ENCODE results near the gene ARRB1.

The ARRB1 gene

DNA sequence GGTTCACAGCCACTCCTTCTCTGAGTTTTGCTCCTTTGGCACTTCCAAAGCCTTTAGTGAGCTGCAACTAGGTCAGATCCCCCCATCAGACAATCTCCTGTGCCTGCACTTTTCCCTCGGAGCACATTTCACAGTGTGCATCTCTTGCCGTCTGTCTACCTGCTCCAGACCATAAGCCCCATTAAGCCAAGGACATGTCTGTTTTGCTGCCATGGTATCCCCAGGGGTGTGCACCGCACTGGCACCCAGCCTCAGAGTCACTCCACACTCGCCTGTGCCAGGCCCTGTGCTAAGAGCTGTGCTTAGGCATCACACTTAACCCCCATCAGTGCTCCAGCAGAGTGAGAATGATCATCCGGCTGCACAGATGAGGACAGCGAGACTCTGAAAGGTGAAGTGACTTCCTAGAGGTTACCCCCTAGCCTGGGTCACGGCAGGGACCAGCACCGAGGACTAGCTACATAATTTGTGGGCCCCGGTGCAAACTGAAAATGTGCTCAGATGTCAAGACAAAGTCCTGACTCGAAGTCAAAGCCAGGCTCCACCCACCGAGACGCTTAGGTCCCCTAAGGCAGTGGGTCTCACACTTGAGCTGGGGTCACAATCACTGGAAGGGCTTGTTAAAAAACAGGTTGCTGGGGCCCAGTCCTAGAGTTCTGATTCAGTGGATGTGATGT, 33.9 kb downstream of the ARRB1 start:
- no peak overlapping the region for H3K4me3 ChIP-seq (ENCODE audit: low read depth, low read length)
- no peak for TF ChIP-seq MYC (IDR thresholded peaks at IDR 0.05; ENCODE audit: low read depth, low read length)
- TF ChIP-seq, protein P1, sequence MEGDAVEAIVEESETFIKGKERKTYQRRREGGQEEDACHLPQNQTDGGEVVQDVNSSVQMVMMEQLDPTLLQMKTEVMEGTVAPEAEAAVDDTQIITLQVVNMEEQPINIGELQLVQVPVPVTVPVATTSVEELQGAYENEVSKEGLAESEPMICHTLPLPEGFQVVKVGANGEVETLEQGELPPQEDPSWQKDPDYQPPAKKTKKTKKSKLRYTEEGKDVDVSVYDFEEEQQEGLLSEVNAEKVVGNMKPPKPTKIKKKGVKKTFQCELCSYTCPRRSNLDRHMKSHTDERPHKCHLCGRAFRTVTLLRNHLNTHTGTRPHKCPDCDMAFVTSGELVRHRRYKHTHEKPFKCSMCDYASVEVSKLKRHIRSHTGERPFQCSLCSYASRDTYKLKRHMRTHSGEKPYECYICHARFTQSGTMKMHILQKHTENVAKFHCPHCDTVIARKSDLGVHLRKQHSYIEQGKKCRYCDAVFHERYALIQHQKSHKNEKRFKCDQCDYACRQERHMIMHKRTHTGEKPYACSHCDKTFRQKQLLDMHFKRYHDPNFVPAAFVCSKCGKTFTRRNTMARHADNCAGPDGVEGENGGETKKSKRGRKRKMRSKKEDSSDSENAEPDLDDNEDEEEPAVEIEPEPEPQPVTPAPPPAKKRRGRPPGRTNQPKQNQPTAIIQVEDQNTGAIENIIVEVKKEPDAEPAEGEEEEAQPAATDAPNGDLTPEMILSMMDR (IDR thresholded peaks at IDR 0.05; ENCODE audit: low read depth, low read length): no peak
- TF ChIP-seq POLR2A (IDR thresholded peaks at IDR 0.05; ENCODE audit: extremely low read depth, insufficient read length): no peak
- TF ChIP-seq, protein P2, sequence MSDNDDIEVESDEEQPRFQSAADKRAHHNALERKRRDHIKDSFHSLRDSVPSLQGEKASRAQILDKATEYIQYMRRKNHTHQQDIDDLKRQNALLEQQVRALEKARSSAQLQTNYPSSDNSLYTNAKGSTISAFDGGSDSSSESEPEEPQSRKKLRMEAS (IDR thresholded peaks at IDR 0.05; ENCODE audit: low read depth, low read length): no peak
- no peak for DNase-seq (ENCODE audit: low read depth)

DNA sequence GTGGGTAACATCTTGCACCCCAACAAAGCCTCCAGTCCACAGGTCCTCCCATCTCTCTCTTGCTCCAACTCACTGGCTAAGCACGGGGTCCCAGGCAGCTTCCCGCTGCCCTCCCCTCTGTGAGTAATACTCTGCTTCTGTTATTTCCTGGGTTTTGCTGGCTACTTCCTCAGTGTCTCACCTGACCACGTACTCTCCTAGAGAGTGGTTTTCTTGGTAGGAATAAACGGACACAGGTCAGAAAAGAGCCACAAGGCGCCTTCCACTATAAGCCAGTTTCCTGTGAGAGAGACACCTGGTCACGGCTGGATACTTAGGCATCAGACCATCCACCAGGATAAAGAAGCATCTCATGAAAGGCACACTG, 36.0 kb downstream of the ARRB1 start:
- no peak overlapping the region for H3K4me3 ChIP-seq (ENCODE audit: low read depth, low read length)
- TF ChIP-seq, protein P2 (IDR thresholded peaks at IDR 0.05; ENCODE audit: low read depth, low read length): no peak
- TF ChIP-seq, protein P1 (IDR thresholded peaks at IDR 0.05; ENCODE audit: low read depth, low read length): no peak
- TF ChIP-seq MYC (IDR thresholded peaks at IDR 0.05; ENCODE audit: low read depth, low read length) (no peak), POLR2A (IDR thresholded peaks at IDR 0.05; ENCODE audit: extremely low read depth, insufficient read length) (no peak)
- no peak for DNase-seq (ENCODE audit: low read depth)

DNA sequence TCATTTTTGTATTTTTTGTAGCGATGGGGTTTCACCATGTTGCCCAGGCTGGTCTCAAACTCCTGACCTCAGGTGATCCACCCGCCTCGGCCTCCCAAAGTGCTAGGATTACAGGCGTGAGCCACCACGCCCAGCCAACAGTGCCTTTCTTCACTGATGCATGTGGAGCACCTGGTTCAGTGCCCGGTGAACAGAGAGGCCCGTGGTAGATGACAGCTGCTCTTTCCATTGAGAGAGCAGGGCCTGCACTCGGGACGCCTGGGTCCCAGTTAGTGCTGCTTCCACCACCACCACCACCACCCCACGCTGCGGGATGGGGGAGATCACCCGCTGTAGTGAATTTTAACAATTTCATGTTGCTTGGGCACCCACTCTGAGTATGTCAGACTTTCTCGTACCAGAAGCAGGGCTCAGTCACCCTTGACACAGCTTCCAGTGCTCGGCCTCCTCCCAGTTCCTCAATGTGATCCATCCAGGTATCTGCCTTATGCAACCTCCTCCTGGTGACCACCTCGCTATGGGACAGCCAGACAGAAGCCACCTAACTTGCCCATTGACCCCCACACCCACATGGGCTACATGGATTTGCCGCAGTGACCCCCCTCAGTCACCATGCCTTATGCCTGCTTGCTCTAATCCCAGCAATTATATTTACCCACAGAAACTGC, 36.6 kb downstream of the ARRB1 start:
- no peak for DNase-seq (ENCODE audit: low read depth)
- TF ChIP-seq POLR2A (IDR thresholded peaks at IDR 0.05; ENCODE audit: extremely low read depth, insufficient read length) (no peak), MYC (IDR thresholded peaks at IDR 0.05; ENCODE audit: low read depth, low read length) (no peak)
- TF ChIP-seq, protein P1 (IDR thresholded peaks at IDR 0.05; ENCODE audit: low read depth, low read length): no peak
- TF ChIP-seq, protein P2 (IDR thresholded peaks at IDR 0.05; ENCODE audit: low read depth, low read length): no peak

DNA sequence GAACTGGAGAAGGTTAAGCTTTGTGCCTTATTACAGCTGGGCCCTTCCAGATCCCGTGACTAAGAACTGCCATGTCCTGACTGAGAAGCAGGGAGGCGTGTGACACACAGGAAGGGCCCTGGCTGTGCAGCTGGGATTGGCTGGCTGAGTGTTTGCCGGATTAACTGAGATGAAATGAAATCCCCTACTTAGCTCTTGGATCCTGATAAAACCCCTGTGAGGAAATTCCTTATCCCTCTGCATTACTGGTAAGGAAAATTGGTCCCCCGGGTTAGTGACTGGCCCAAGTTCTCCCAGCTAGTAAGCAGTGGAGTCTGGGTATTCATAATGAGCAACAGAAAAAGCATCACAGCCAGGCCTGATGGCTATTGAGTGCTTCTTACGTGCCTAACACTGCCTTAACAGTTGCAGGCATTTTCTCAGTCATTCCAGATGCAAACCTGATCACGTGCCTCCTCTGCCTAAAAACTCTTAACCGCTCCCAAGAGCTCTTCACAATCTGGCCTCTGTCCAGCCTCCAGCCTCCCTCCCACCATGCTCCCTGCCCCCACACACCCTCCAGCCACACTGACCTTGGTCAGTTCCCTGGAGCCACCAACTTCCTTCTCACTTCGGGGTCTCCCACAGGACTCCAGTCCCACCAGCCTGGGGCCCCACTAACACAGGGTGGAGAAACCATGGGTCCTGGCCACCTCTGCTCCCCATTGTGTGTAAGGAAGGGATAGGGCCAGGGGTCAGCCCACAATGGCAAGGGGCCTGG, 37.8 kb downstream of the ARRB1 start:
- DNase-seq (ENCODE audit: low read depth): no peak
- no peak overlapping the region for H3K4me3 ChIP-seq (ENCODE audit: low read depth, low read length)
- TF ChIP-seq POLR2A (IDR thresholded peaks at IDR 0.05; ENCODE audit: extremely low read depth, insufficient read length) (no peak), MYC (IDR thresholded peaks at IDR 0.05; ENCODE audit: low read depth, low read length) (no peak)
- TF ChIP-seq, protein P2 (IDR thresholded peaks at IDR 0.05; ENCODE audit: low read depth, low read length): no peak
- TF ChIP-seq, protein P1 (IDR thresholded peaks at IDR 0.05; ENCODE audit: low read depth, low read length): no peak

More for the DNA sequence above, 36.6 kb downstream of the ARRB1 start:
- H3K4me3 ChIP-seq (ENCODE audit: low read depth, low read length): no peak overlapping the region

DNA sequence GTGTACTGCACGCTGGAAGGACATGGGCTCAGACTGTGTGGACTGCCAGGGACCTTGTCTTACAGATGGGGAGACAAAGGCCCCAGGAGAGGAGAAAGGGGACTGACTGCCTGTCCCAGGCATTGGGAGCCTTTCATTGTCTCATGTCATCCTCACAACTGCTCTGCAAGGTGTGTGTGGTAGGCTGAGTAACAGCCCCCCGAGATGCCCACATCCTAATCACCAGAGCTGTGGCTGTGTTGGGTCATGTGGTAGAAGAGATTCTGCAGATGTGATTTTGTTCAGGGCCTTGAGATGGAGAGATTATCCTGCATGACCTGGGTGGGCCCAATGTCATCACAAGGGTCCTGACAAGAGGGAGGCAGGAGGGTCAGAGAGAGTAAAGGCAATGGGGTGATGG, 39.1 kb downstream of the ARRB1 start:
- H3K4me3 ChIP-seq (ENCODE audit: low read depth, low read length): no peak overlapping the region
- TF ChIP-seq, protein P1 (IDR thresholded peaks at IDR 0.05; ENCODE audit: low read depth, low read length): no peak
- TF ChIP-seq MYC (IDR thresholded peaks at IDR 0.05; ENCODE audit: low read depth, low read length): no peak
- TF ChIP-seq POLR2A (IDR thresholded peaks at IDR 0.05; ENCODE audit: extremely low read depth, insufficient read length): no peak
- TF ChIP-seq, protein P2 (IDR thresholded peaks at IDR 0.05; ENCODE audit: low read depth, low read length): no peak

More for the DNA sequence above, 39.1 kb downstream of the ARRB1 start:
- no peak for DNase-seq (ENCODE audit: low read depth)
